PC-9 (cell line): Measurements from ENCODE around the gene SPATA25. TPM values are rescaled to one million over a fixed set of nuclear protein-coding genes. Genes with fewer than 3 reads are reported as not detected.

Experiments used
- BruUV-seq: library from RNA; stranded (reverse); fragments of 400-500 nt; replicated peaks from 2 replicates; lab custom pipeline; 2021; lab: Mats Ljungman, UMichigan
- CTCF ChIA-PET: fragments of 300-600 bp; sonication (Branson Sonifier 250); formaldehyde crosslinking; loops from one replicate; lab custom pipeline; 2022; ENCODE audit warnings: antibody characterized with exemption; lab: Charles Lee
- POLR2A ChIA-PET: fragments of 300-600 bp; sonication (Branson Sonifier 250); formaldehyde crosslinking; loops from one replicate; lab custom pipeline; 2022; ENCODE audit warnings: antibody characterized with exemption; ENCODE audit not compliant: unreplicated experiment; lab: Charles Lee
- DNase-seq, 2 experiments: peaks; one replicate each; pipeline versions ENCODE4 v3.0.0 to v3.0.0-alpha.2; 2015 to 2022; ENCODE audit warnings: mixed read lengths in 1 of 2
- H2AFZ ChIP-seq: fragments of 200-600 bp; sonication (generic); 2 replicates; pipeline ENCODE4 v1.8.1; 2017; ENCODE audit warnings: antibody characterized with exemption
- H3F3A ChIP-seq: fragments of 200-600 bp; sonication (generic); 2 replicates; pipeline ENCODE4 v1.8.1; 2017; ENCODE audit warnings: antibody characterized with exemption, mild to moderate bottlenecking, low read depth; ENCODE audit not compliant: insufficient read depth
- H3K27ac ChIP-seq: fragments of 200-600 bp; sonication (generic); 2 replicates; pipeline ENCODE4 v1.6.1; 2016; ENCODE audit warnings: mixed run types
- H3K27me3 ChIP-seq: fragments of 200-600 bp; sonication (generic); 2 replicates; pipeline ENCODE4 v1.6.1; 2016; ENCODE audit warnings: low read depth, mixed run types; ENCODE audit not compliant: insufficient read depth
- H3K36me3 ChIP-seq: fragments of 200-600 bp; sonication (generic); 2 replicates; pipeline ENCODE4 v1.6.1; 2016; ENCODE audit warnings: low read depth, mixed run types
- H3K4me1 ChIP-seq: fragments of 200-600 bp; sonication (generic); replicated peaks from 2 replicates; pipeline ENCODE4 v1.6.1; 2016; ENCODE audit warnings: mixed run types; ENCODE audit not compliant: insufficient read depth
- H3K4me2 ChIP-seq: fragments of 200-600 bp; sonication (generic); 2 replicates; pipeline ENCODE4 v1.6.1; 2017; ENCODE audit warnings: mixed run types
- H3K4me3 ChIP-seq: fragments of 200-600 bp; sonication (generic); 2 replicates; pipeline ENCODE4 v1.6.1; 2016; ENCODE audit warnings: mixed run types
- H3K79me2 ChIP-seq: fragments of 200-600 bp; sonication (generic); 2 replicates; pipeline ENCODE4 v1.6.1; 2017; ENCODE audit warnings: low read depth, mixed run types
- H3K9me2 ChIP-seq: fragments of 200-600 bp; sonication (generic); 2 replicates; pipeline ENCODE4 v1.8.1; 2017; ENCODE audit warnings: mild to moderate bottlenecking; ENCODE audit not compliant: insufficient read depth
- H3K9me3 ChIP-seq: fragments of 200-600 bp; sonication (generic); 2 replicates; pipeline ENCODE4 v1.8.1; 2016; ENCODE audit warnings: low read depth; ENCODE audit not compliant: insufficient read depth
- H4K20me1 ChIP-seq: fragments of 200-600 bp; sonication (generic); 2 replicates; pipeline ENCODE4 v1.8.1; 2017; ENCODE audit not compliant: insufficient read depth
- CTCF ChIP-seq: fragments of 200-600 bp; sonication (generic); conservative IDR thresholded peaks from 2 replicates; pipeline ENCODE4 v1.6.1; 2017; ENCODE audit warnings: mixed run types, antibody characterized with exemption, mild to moderate bottlenecking, moderate library complexity
- EZH2 ChIP-seq: fragments of 200-600 bp; sonication (generic); IDR thresholded peaks from 2 replicates; pipeline ENCODE4 v1.8.0; 2017; ENCODE audit warnings: antibody characterized with exemption, low read depth
- intact Hi-C: fragments of 100-400 bp; cut with micrococcal nuclease; formaldehyde crosslinking; loops from one replicate; pipeline ENCODE4 v1.10.0; 2022; ENCODE audit not compliant: unreplicated experiment
- total RNA-seq: library from RNA; stranded (reverse); gene quantifications from 2 replicates; pipeline ENCODE4 v1.2.3, GENCODE V29; 2021

SPATA25 gene
- total RNA-seq, 1 experiment from 2014 or later: 5.2 TPM

- Histone ChIP-seq H3K36me3 (no peaks in the 10 kb centered on the region), H3F3A (peaks cover 19% of the 10 kb centered on the region; the same call in 1 of the 2 replicates), H4K20me1 (no peaks in the 10 kb centered on the region), H2AFZ (no peak overlapping the region), H3K9me3 (no peaks in the 10 kb centered on the region), H3K27ac (no peak overlapping the region), H3K79me2 (no peaks in the 10 kb centered on the region), H3K27me3 (no peaks in the 10 kb centered on the region), H3K4me1 (peaks cover 18% of the 10 kb centered on the region), H3K4me2 (no peak overlapping the region), H3K9me2 (no peaks in the 10 kb centered on the region), H3K4me3 (no peak overlapping the region)
- no peak for DNase-seq
- no peak for TF ChIP-seq CTCF
- TF ChIP-seq EZH2: no peak
- BruUV-seq: no TSS peak
- intact Hi-C loops: no loop called here
- POLR2A ChIA-PET: interaction anchor here (0.6 kb wide), 1 partner anchor 91 kb away, joined by 3 read pairs; no protein-coding TSS in a partner anchor
- CTCF ChIA-PET: interaction anchor here (0.7 to 0.9 kb wide), 2 partner anchors 43 to 65 kb away, joined by 3 to 20 read pairs; no protein-coding TSS in a partner anchor
These were observed 23.6 kb downstream of the SPATA25 start for GRCh38 chr20:45863543-45864470.

- H3K4me1 ChIP-seq: peaks cover 15% of the 10 kb centered on the region
- no peak overlapping the region for H2AFZ ChIP-seq
- H3K79me2 ChIP-seq: peaks cover 7% of the 10 kb centered on the region
- ChIA-PET CTCF (no interaction called here), POLR2A (interaction anchor here (0.6 kb wide), 1 partner anchor 559 kb away, joined by 4 read pairs; no protein-coding TSS in a partner anchor)
- no peaks in the 10 kb centered on the region for H4K20me1 ChIP-seq
- no peaks in the 10 kb centered on the region for H3K9me2 ChIP-seq
- intact Hi-C loops: no loop called here
- H3K27ac ChIP-seq: no peak overlapping the region
- no peaks in the 10 kb centered on the region for H3K27me3 ChIP-seq
- no TSS peak for BruUV-seq
- no peak overlapping the region for H3K4me3 ChIP-seq
- TF ChIP-seq CTCF: no peak
- no peak for TF ChIP-seq EZH2
- no peaks in the 10 kb centered on the region for H3K9me3 ChIP-seq
- DNase-seq: no peak
- H3F3A ChIP-seq: peaks cover 3% of the 10 kb centered on the region; the same call in 1 of the 2 replicates
- no peak overlapping the region for H3K4me2 ChIP-seq
- H3K36me3 ChIP-seq: no peaks in the 10 kb centered on the region
These were observed 26.0 kb downstream of the SPATA25 start for GRCh38 chr20:45861221-45862075.

- Histone ChIP-seq H3K27me3 (no peaks in the 10 kb centered on the region), H3K9me3 (no peaks in the 10 kb centered on the region), H3K4me1 (peaks cover 23% of the 10 kb centered on the region), H2AFZ (no peak overlapping the region), H3K36me3 (no peaks in the 10 kb centered on the region), H3K9me2 (no peaks in the 10 kb centered on the region), H3K4me2 (no peak overlapping the region), H3F3A (peaks cover 3% of the 10 kb centered on the region; the same call in 1 of the 2 replicates), H3K27ac (no peak overlapping the region), H4K20me1 (no peaks in the 10 kb centered on the region), H3K79me2 (peaks cover 14% of the 10 kb centered on the region), H3K4me3 (no peak overlapping the region)
- no peak for TF ChIP-seq CTCF
- no peak for TF ChIP-seq EZH2
- ChIA-PET POLR2A (no interaction called here), CTCF (no interaction called here)
- no peak for DNase-seq
- intact Hi-C loops: no loop called here
- no TSS peak for BruUV-seq
These were observed 26.7 kb downstream of the SPATA25 start for GRCh38 chr20:45860560-45861220.
